Panc1 (cell line): ENCODE measurements around the gene SYNCRIP.

Experiments used
- POLR2AphosphoS5 ChIP-seq: IDR thresholded peaks from 2 replicates; pipeline ENCODE4 v1.6.1; 2012; ENCODE audit warnings: mild to moderate bottlenecking, low read depth, low read length, moderate library complexity
- SIN3A ChIP-seq: IDR thresholded peaks from 2 replicates; pipeline ENCODE4 v1.6.1; 2012; ENCODE audit warnings: low read depth, mild to moderate bottlenecking, low read length, moderate library complexity, borderline replicate concordance; ENCODE audit not compliant: insufficient read depth
- TCF7L2 ChIP-seq: IDR thresholded peaks from 2 replicates; pipeline ENCODE4 v1.6.1; 2011; ENCODE audit warnings: mild to moderate bottlenecking, low read depth, low read length, inconsistent platforms
- TF ChIP-seq, protein P1 (sequence below): fragments of 450-650 bp; IDR thresholded peaks from 2 replicates; pipeline ENCODE4 v1.5.1; 2017; ENCODE audit warnings: mild to moderate bottlenecking
- TF ChIP-seq, protein P2 (sequence below), 2 experiments: IDR thresholded peaks; 2 replicates each; pipeline ENCODE4 v1.6.1; 2011 to 2012; ENCODE audit warnings: low read depth in 2 of 2, control low read depth in 1 of 2, low read length in 1 of 2, mild to moderate bottlenecking in 1 of 2, moderate library complexity in 1 of 2; ENCODE audit not compliant: insufficient read depth in 1 of 2

DNA sequence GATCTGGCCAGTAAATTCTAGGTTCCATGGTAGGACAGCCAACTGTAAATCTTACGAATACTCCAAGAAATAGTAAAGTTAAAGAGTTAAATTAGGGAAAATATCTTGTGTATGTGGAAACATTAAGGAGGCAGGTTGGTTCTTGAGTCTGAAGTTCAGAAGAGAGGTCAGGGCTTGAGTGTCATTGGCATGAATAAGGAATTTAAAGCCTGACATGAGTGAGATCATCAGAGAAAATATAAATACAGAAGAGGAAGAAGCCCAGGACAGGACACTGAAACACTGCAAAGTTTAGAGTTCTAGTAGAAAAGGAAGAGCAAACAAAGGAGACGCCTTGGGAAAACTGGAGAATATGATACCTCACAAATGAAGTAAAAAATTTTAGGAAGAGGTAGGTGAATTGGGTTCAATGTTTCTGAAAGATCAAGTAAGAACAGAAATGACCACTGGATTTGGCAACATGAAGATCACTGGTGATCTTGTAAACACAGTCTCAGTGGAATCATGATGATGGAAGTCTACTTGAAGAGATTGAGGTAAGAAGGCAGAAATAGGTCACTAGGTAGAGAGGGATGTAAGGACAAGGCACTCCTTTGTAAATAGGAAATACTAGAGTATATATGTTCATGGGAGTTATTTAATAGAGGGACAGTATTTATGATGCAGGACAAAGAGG, 41.6 kb upstream of the SYNCRIP start:
- TF ChIP-seq, protein P1, sequence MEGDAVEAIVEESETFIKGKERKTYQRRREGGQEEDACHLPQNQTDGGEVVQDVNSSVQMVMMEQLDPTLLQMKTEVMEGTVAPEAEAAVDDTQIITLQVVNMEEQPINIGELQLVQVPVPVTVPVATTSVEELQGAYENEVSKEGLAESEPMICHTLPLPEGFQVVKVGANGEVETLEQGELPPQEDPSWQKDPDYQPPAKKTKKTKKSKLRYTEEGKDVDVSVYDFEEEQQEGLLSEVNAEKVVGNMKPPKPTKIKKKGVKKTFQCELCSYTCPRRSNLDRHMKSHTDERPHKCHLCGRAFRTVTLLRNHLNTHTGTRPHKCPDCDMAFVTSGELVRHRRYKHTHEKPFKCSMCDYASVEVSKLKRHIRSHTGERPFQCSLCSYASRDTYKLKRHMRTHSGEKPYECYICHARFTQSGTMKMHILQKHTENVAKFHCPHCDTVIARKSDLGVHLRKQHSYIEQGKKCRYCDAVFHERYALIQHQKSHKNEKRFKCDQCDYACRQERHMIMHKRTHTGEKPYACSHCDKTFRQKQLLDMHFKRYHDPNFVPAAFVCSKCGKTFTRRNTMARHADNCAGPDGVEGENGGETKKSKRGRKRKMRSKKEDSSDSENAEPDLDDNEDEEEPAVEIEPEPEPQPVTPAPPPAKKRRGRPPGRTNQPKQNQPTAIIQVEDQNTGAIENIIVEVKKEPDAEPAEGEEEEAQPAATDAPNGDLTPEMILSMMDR = no peak
- TF ChIP-seq POLR2AphosphoS5 (no peak), SIN3A (no peak), TCF7L2 (no peak)
- TF ChIP-seq, protein P2, sequence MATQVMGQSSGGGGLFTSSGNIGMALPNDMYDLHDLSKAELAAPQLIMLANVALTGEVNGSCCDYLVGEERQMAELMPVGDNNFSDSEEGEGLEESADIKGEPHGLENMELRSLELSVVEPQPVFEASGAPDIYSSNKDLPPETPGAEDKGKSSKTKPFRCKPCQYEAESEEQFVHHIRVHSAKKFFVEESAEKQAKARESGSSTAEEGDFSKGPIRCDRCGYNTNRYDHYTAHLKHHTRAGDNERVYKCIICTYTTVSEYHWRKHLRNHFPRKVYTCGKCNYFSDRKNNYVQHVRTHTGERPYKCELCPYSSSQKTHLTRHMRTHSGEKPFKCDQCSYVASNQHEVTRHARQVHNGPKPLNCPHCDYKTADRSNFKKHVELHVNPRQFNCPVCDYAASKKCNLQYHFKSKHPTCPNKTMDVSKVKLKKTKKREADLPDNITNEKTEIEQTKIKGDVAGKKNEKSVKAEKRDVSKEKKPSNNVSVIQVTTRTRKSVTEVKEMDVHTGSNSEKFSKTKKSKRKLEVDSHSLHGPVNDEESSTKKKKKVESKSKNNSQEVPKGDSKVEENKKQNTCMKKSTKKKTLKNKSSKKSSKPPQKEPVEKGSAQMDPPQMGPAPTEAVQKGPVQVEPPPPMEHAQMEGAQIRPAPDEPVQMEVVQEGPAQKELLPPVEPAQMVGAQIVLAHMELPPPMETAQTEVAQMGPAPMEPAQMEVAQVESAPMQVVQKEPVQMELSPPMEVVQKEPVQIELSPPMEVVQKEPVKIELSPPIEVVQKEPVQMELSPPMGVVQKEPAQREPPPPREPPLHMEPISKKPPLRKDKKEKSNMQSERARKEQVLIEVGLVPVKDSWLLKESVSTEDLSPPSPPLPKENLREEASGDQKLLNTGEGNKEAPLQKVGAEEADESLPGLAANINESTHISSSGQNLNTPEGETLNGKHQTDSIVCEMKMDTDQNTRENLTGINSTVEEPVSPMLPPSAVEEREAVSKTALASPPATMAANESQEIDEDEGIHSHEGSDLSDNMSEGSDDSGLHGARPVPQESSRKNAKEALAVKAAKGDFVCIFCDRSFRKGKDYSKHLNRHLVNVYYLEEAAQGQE (IDR thresholded peaks at IDR 0.05; ENCODE audit: insufficient read depth in 1 of 2, low read depth in 2 of 2, low read length in 1 of 2) = no peak
